ENCODE measurements around the gene PNCK.

Gene PNCK

DNA sequence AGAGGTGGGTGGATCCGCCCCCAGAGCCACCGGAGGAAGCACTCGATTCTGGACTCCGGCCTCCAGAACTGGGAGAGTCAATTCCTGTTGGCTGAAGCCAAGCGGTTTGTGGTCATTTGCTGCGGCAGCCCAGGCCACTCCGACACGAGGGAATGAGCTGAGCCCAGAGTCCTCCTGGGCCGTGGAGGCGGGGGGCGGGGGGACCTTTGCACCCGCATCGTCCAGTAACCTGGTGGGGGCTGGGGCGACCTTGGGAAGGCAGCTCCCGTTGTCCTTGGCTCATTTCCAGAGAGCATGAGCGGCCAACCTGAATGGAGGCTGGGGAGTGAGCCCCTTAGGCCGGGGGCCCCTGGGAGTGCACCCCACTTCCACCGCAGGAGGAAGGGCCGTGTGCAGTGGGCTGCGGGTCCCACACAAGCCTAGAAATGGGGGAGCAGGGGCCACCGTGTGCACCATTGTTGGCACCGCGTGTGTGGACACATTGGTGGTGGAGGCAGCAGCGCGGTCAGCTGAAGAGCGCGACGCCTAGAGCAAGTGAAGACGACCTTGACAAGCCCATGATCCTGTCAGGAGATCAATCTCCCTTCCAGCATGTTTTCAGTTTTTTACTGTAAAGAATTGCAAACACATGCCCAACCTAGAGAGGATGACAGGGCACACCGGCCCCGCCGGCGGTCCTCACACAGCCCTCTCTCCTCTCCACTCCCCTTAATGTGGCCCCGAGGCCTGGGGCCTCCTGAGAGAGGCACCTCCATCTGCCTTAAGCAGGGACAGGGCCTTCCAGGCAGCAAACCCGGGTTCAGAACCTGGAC is 46.5 kb downstream of the PNCK start:
- DNase-seq: no peak

DNA sequence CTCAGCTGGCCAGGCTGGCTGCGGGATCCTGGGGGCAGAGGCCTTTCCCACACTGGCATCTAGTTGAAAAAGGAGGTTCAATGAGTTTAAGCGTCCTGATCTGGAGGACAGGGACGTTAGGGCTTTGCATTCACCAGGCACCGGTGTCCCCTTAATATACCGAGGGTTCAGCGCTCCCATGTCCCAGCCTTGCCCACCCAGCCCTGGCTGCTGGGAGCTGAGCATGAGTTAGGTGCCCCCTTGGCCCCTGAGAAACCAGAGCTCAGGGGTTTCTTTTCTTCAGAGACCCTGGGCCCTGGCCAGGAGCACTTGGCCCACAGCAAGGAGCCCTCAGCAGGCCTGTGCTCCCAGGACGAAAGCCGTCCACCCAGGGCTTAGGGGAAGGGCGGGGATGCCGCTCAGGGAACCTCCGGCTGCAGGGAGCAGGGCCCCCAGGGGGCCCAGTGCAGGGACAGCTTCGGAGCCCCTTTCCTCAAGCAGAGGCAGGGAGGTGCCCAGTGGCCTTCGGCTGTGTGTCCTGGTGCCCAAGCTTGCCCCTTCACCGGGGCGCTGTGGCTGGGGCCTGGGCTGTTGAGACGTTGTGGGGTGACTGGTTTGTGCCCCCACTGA is 47.5 kb downstream of the PNCK start:
- DNase-seq: no peak

DNA sequence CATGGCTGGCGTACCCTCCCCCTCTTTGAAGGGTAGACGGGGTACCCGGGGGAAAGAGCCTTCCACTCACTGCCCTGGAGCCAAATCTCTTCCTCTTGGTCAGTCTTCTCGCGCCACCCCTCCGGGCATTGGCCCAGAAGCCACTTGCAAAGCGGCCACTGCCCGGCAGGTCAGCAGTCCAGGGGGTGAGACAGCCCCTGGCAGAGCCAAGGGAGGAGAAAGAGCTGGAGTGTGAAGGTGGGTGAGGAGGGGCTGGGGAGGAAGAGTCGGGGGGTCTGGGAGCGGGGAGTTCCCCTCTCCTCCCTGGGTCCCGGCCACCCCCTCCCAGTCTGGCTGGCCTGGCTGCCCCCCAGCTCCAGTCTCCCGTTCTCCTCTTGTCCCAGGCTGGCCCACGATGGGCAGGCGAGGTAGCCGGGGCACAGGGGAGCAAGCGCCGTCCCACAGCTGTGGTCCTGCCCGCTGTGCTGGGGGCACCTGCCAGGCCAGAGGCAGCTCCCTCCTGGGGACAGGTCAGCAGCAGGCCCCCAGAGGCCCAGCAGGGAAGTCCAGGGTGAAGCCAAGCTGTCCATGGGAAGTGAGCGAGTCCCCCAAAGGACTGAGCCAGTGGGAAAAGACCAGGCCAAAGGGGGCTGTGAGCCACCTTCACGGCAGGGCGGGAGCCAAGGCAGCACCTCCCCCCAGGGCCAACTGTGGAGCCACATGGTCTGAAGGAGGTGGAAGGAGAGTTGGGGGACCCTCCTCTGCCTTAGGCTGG is 48.2 kb downstream of the PNCK start:
- DNase-seq: no peak

DNA sequence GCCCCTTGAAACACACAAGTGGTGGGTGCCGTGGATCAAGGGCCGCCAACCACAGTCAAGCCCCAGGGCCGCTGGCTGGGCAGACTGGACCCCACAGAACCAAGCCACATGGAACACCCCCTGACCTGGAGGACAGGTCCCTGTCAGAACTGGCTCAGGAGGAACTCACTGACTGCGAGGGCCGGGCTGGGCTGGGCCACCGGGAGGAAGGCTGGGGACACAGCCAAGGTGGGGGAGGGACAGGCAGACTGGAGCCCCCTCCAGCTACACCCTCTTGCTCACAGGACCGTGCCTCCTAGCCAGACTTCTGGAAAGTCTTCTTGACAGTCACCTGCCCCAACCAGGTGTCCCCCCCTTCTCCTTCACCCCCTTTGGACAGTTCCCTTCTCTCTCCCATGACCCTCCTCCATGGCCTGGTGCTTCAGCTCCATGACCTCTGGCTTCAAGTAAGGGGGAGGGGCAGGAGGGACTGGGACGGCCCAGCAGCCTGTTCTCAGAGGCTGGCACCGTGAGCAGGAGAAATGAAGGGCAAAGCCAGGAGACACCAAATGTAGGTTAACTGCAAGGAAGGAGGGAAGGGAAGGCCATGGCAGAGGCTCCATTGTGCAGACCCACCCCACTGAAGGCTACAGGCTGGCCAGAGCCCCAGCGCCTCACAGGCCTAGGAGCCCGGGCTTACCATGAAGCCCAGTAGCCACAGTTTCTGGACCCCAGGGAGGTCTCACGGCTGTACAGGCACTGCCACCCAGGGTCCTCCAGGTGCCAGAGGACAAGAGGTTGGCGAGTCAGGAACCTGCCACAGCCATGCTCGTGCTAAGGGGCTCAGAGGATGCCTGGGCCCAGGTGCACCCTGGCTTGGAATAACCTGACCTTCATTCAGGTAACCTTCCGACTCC is 49.2 kb downstream of the PNCK start:
- DNase-seq: no peak

DNA sequence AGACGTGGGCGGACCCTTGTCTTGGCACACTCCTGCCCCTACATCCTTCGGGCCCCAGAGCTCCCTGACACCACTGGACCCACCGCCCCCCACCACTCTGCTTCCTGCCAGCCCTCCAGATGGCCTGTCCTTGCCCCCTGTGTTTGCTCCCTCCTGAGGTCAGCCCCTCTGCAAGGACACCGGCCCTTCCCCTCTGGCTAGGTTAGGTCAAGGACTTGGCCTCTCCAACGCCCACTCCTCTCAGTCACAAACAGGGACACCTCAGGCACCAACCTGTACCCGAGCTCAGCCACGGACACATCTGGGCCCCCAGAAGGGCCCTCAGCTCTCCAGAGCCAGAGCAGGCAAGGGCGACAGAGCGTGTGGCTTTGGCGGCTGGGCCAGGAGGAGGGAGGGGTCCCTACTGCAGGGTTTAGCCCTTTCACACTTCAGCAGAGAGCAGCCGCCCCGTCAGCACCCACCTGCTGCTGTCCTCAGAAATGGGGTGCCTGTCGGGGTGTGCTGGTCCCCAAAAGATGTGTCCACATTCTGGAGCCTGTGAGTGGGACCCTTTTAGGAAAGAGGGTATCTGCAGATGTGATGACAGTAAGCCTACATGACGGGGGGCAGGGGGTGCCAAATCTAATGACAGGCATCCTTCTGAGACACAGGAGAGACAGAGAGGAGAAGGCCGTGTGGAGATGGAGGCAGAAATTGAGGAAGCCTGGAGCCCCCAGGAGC is 50.1 kb downstream of the PNCK start:
- DNase-seq: no peak

DNA sequence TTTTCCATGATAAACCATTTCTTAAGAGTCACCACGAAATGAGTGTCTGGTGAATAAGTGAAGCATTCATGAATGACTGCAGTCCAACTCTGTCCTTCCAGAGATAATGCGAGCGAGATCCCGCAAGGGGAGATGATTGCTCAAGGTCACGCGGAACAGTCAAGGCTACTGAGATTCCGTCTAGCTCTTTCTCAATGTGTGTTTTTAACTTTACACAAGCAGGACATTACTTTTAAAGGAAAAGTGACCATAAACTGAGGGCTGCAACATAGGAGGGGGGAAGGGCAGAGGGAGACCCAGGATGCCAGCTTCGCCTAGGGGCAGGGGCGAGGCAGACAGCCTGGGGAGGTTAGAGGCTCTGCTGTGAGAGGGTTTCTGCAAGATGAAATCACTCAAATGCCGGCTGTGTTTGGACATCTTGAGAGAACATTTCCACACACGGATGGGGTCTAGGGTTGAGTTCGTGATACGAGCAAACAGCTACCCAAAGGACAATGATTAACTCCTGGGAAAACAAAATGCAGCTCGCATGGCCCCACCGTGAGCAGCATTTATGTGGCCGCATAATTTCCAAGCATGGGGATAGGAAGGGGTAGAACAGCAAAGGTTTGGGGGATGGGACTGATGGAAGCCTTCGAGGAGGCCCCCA is 50.8 kb downstream of the PNCK start:
- DNase-seq: no peak

DNA sequence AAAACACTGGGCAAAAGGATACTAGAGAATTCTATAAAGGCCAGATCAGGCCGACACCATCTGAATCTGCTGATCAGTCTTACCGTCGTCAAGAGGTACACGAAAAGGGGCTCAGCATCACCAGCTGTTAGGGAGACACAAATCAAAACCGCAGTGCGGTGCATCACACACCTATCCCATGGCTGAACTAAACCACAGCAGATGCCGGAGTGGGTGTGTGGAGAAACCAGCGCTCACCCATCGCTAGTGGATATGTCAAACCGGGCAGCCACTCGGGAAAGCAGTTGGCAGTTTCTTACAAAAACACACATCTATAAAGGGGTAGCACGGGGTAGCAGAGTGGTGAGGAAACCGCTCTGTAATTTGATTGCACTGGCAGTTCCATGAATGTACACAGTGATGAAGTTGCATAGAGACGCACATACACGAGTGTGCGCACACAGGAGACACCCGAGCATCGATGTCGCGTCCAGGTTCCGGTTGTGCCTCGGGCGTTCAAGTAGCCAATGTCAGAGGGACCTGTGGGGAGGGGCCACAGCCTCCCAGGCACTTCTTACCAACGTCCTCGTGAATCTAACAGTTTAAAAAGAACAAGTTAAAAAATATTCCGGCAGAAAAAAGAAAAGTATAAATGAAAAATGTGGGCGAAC is 51.5 kb downstream of the PNCK start:
- no peak for DNase-seq

DNA sequence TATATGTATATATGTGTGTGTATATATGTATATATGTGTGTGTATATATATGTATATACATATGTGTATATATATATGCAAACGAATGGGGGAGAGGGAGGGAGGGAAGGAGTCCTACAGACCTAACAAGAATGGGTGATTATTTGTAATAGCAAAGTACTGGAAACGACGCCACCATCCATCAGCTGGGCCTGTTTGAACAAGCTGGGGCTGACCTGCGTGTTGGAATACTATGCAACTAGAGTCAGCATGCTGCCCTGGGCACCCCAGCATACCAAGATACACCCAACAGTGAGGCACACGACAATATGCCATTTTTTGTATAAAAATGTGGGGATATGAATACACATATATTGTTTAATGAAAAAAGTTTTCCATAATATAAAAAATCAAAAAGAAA is 53.0 kb downstream of the PNCK start:
- DNase-seq: no peak
